ENCODE measurements around the gene TRAF7.

DNA sequence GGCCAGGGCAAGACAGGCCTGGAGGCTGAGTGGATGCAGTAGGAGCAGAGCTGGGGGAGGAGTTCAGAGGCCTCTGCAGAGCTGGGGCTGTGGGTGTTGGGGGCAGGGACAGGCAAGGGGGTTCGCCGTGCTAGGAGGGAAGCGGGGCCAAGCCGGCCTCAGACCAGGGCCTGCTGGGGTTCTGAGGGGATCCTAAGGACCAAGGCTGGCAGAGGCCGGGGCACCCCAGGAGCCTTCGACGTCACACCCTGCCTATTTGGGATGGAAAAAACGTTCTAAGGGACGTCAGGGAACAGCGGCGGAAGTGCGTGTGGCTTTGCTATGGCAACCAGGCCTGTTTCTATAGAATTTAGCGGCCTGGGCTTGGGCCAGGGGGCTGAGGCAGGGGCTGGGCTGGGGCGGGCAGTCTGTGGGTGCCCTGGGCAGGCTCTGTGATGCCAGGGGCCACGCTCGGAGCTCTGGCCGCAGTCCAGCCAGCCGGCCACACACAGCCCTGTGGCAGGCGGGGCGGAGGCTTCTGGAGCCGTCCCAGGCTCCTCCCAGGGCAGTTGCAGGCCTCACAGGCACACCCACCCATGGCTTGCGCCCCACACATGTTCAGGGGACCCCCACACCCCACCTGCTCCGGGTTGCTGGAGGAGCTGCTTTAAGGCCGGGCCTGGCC, 3.7 kb downstream of the TRAF7 start:
- TF ChIP-seq, protein P1, sequence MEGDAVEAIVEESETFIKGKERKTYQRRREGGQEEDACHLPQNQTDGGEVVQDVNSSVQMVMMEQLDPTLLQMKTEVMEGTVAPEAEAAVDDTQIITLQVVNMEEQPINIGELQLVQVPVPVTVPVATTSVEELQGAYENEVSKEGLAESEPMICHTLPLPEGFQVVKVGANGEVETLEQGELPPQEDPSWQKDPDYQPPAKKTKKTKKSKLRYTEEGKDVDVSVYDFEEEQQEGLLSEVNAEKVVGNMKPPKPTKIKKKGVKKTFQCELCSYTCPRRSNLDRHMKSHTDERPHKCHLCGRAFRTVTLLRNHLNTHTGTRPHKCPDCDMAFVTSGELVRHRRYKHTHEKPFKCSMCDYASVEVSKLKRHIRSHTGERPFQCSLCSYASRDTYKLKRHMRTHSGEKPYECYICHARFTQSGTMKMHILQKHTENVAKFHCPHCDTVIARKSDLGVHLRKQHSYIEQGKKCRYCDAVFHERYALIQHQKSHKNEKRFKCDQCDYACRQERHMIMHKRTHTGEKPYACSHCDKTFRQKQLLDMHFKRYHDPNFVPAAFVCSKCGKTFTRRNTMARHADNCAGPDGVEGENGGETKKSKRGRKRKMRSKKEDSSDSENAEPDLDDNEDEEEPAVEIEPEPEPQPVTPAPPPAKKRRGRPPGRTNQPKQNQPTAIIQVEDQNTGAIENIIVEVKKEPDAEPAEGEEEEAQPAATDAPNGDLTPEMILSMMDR (IDR thresholded peaks at IDR 0.05; ENCODE audit: low read length): no peak
- TF ChIP-seq EZH2 (optimal IDR thresholded peaks at IDR 0.05; ENCODE audit: low read depth, low read length): no peak
- no peak for TF ChIP-seq EZH2phosphoT487 (IDR thresholded peaks at IDR 0.05; ENCODE audit: low read length)

All from MM.1S (cell line).